HG03521 (cell line): ENCODE measurements around the gene RCVRN.
"Not testable (repeated sequence)": the region's sequence is repeated elsewhere in the genome, so short reads cannot be mapped to it uniquely, and the experiment has no call there.

Source experiments
- ATAC-seq: cut with Tn5 transposase; IDR thresholded peaks from one replicate; pipeline ENCODE4 v1.9.1; 2021; ENCODE audit warnings: mild to moderate bottlenecking, moderate library complexity; ENCODE audit not compliant: unreplicated experiment

RCVRN gene

GRCh38 chr17:9922012-9922848 is 17.2 kb upstream of the RCVRN start:
- ATAC-seq = no peak

GRCh38 chr17:9921216-9921615 is 16.1 kb upstream of the RCVRN start:
- not testable (repeated sequence) for ATAC-seq

GRCh38 chr17:9918804-9919352 is 13.8 kb upstream of the RCVRN start:
- ATAC-seq = no peak

- ATAC-seq = no peak
These were observed 13.3 kb upstream of the RCVRN start for GRCh38 chr17:9918352-9918751.

- no peak for ATAC-seq
These were observed 12.7 kb upstream of the RCVRN start for GRCh38 chr17:9917801-9918200.

GRCh38 chr17:9917131-9917530 is 12.1 kb upstream of the RCVRN start:
- no peak for ATAC-seq

- ATAC-seq = no peak
These were observed 11.0 kb upstream of the RCVRN start for GRCh38 chr17:9916108-9916507.

GRCh38 chr17:9913476-9913875 is 8.4 kb upstream of the RCVRN start:
- ATAC-seq = no peak

- ATAC-seq = no peak
These were observed 7.3 kb upstream of the RCVRN start for GRCh38 chr17:9912121-9913099.

GRCh38 chr17:9911089-9911488 is 6.0 kb upstream of the RCVRN start:
- no peak for ATAC-seq

GRCh38 chr17:9908649-9909042 is 3.6 kb upstream of the RCVRN start:
- ATAC-seq = no peak

GRCh38 chr17:9907883-9908648 is 3.0 kb upstream of the RCVRN start:
- ATAC-seq = no peak

GRCh38 chr17:9907131-9907530 is 2.1 kb upstream of the RCVRN start:
- ATAC-seq = no peak

- no peak for ATAC-seq
These were observed 1.5 kb upstream of the RCVRN start for GRCh38 chr17:9906616-9907015.

- ATAC-seq = peak; percentile 43
These were observed 831 bp upstream of the RCVRN start for GRCh38 chr17:9905902-9906301.

GRCh38 chr17:9904277-9905077 is 594 bp downstream of the RCVRN start:
- ATAC-seq = no peak

GRCh38 chr17:9902120-9902519 is 3.0 kb downstream of the RCVRN start:
- no peak for ATAC-seq

- ATAC-seq = no peak
These were observed 4.3 kb downstream of the RCVRN start for GRCh38 chr17:9900784-9901183.

GRCh38 chr17:9900044-9900594 is 5.0 kb downstream of the RCVRN start:
- ATAC-seq = no peak
